MM.1S (cell line): ENCODE measurements around the gene INSIG2.

ENCODE experiments used
- EZH2 ChIP-seq: fragments of 300-600 bp; sonication (generic); optimal IDR thresholded peaks from 2 replicates; pipeline ENCODE3; 2017; ENCODE audit warnings: low read depth, mild to moderate bottlenecking, antibody characterized with exemption, low read length, mixed read lengths
- EZH2phosphoT487 ChIP-seq: fragments of 300-600 bp; sonication (generic); IDR thresholded peaks from 2 replicates; pipeline ENCODE4 v1.6.1; 2018; ENCODE audit warnings: antibody characterized with exemption, low read length
- TF ChIP-seq, protein P1 (sequence below): fragments of 300-600 bp; sonication (generic); IDR thresholded peaks from 2 replicates; pipeline ENCODE4 v1.5.1; 2016; ENCODE audit warnings: antibody characterized with exemption, low read length, mixed read lengths

DNA sequence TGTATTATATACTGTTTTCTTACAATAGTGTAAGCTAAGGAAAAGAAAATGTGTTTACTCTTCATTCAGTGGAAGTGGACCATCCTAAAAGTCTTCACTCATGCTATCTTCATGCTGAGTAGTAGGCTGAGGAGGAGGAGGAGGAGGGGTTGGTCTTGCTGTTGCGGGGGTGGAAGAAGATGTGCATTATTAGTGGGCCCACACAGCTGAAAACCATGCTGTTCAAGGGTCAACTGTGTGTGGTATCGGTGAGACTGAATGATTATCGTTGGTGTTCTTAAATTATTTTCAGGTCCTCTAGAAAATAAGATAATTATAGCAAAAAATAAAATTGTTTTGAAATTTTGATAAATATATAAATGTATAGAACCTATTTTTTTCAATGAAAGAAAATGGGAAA lies 22.0 kb downstream of the INSIG2 start:
- TF ChIP-seq, protein P1, sequence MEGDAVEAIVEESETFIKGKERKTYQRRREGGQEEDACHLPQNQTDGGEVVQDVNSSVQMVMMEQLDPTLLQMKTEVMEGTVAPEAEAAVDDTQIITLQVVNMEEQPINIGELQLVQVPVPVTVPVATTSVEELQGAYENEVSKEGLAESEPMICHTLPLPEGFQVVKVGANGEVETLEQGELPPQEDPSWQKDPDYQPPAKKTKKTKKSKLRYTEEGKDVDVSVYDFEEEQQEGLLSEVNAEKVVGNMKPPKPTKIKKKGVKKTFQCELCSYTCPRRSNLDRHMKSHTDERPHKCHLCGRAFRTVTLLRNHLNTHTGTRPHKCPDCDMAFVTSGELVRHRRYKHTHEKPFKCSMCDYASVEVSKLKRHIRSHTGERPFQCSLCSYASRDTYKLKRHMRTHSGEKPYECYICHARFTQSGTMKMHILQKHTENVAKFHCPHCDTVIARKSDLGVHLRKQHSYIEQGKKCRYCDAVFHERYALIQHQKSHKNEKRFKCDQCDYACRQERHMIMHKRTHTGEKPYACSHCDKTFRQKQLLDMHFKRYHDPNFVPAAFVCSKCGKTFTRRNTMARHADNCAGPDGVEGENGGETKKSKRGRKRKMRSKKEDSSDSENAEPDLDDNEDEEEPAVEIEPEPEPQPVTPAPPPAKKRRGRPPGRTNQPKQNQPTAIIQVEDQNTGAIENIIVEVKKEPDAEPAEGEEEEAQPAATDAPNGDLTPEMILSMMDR: no peak
- TF ChIP-seq EZH2phosphoT487 (no peak), EZH2 (no peak)
